IMR-90 (cell line): ENCODE data around the gene DLX6.

ENCODE experiments used
- NFE2L2 ChIP-seq: fragments of 150-350 bp; IDR thresholded peaks from 2 replicates; pipeline ENCODE4 v1.6.1; 2016; ENCODE audit warnings: low read depth, mild to moderate bottlenecking, low read length
- TF ChIP-seq, protein P1 (sequence below): conservative IDR thresholded peaks from 2 replicates; pipeline ENCODE4 v1.5.1; 2012; ENCODE audit warnings: mild to moderate bottlenecking, low read depth, low read length, improper control_type of control experiment

DNA sequence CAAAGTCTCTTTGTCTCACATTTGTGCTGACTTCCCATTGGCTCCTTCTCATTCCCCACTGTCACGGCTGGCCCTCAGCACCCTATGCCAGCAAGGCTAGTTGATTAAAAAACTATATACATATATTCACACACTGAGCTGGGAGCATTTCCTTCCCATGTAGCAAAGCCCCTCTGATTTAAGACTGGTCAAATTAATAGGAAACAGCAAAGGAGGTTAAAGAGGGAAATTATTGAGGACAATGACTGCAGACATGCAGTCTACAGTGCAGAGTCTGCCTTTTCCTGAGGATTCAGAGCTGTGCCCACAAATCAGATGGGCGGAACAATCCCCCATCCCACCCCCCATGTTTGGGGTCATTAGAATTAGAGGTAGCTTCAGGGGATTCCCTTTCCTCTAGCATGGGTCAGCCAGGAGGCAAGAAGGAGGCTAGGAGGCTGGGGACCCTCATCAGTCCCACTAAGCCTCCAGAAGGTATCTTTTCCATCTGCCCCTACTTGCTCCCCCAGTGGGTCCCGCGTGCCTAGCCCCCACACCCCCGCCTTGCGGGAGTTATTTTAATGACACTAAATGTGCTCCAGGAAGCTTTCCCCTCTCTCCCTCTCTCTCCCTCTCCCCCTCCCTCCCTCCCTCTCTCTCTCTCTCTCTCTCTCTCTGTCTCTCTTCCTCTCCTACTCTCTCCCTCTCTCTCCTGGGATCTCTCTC is 9.8 kb upstream of the DLX6 start:
- TF ChIP-seq, protein P1, sequence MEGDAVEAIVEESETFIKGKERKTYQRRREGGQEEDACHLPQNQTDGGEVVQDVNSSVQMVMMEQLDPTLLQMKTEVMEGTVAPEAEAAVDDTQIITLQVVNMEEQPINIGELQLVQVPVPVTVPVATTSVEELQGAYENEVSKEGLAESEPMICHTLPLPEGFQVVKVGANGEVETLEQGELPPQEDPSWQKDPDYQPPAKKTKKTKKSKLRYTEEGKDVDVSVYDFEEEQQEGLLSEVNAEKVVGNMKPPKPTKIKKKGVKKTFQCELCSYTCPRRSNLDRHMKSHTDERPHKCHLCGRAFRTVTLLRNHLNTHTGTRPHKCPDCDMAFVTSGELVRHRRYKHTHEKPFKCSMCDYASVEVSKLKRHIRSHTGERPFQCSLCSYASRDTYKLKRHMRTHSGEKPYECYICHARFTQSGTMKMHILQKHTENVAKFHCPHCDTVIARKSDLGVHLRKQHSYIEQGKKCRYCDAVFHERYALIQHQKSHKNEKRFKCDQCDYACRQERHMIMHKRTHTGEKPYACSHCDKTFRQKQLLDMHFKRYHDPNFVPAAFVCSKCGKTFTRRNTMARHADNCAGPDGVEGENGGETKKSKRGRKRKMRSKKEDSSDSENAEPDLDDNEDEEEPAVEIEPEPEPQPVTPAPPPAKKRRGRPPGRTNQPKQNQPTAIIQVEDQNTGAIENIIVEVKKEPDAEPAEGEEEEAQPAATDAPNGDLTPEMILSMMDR: no peak
- TF ChIP-seq NFE2L2: no peak
